ENCODE data around the gene MFSD6L. TPM values are rescaled to one million over a fixed set of nuclear protein-coding genes. Genes with fewer than 3 reads are reported as not detected.

The MFSD6L gene
- total RNA-seq, 1 experiment from 2014 or later, result 2.1 TPM

DNA sequence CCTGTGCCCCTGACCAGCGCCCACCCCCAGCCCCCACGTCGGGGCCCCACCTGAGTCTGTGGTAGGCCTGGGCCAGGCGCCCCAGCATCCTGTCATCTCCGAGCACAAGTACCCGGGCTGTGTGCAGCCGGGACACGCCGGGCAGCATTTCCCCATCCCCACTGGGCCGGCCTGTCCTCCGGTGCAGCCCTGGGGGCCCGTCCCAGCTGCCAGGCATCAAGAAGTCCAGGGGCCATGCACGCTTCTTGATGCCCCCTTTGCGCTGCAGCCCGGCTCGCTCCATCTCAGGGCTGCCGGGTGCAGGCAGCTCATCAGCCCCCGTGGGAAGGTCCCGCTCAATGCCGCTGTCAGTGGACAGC lies 29.3 kb upstream of the MFSD6L start:
- Histone ChIP-seq H2BK20ac (ENCODE audit: low read depth, low read length, poor library complexity, severe bottlenecking) (no peak overlapping the region), H3K9ac (ENCODE audit: extremely low read depth, insufficient read length, low read length) (no peak overlapping the region), H3K56ac (ENCODE audit: insufficient read length, low read depth, low read length) (no peak overlapping the region), H3K18ac (ENCODE audit: insufficient read length, low read depth, low read length) (no peak overlapping the region), H2BK5ac (ENCODE audit: insufficient read length, low read length) (no peak overlapping the region), H4K20me1 (ENCODE audit: control insufficient read depth, insufficient read depth, insufficient read length) (no peaks in the 10 kb centered on the region), H2BK15ac (ENCODE audit: low read depth, low read length) (no peak overlapping the region), H3K27me3 (ENCODE audit: insufficient read depth, low read length) (no peaks in the 10 kb centered on the region), H3T11ph (ENCODE audit: low read length) (no peak overlapping the region), H3K9me3 (ENCODE audit: control insufficient read depth, low read depth, low read length) (no peaks in the 10 kb centered on the region), H2BK120ac (ENCODE audit: low read depth, low read length, poor library complexity, severe bottlenecking) (no peak overlapping the region), H4K5ac (ENCODE audit: insufficient read length, low read depth, low read length) (no peak overlapping the region), H3K23ac (ENCODE audit: insufficient read length, low read depth, low read length) (no peak overlapping the region), H4K8ac (replicated peaks; ENCODE audit: insufficient read length, low read depth, low read length) (no peak overlapping the region), H3K23me2 (ENCODE audit: insufficient read length, low read depth, low read length, poor library complexity, severe bottlenecking) (no peaks in the 10 kb centered on the region), H3K4me2 (ENCODE audit: insufficient read depth, insufficient read length, low read length) (no peak overlapping the region), H3K14ac (ENCODE audit: insufficient read depth, low read length) (no peak overlapping the region), H3K27ac (ENCODE audit: insufficient read length, low read depth, low read length) (no peak overlapping the region), H2BK12ac (ENCODE audit: insufficient read length, low read depth, low read length) (no peak overlapping the region), H2AK5ac (ENCODE audit: insufficient read length, low read length) (no peak overlapping the region), H2AFZ (ENCODE audit: low read length) (no peak overlapping the region), H3K79me1 (ENCODE audit: insufficient read depth, low read depth, low read length, poor library complexity, severe bottlenecking) (no peaks in the 10 kb centered on the region), H3K79me2 (ENCODE audit: insufficient read depth, low read length) (no peaks in the 10 kb centered on the region), H4K91ac (ENCODE audit: insufficient read length, low read depth, low read length) (no peak overlapping the region), H3K4me1 (ENCODE audit: insufficient read depth, low read length) (no peaks in the 10 kb centered on the region), H3K4ac (ENCODE audit: low read depth, low read length) (no peak overlapping the region)
- H3K4me3 Mint-ChIP-seq, result no peak overlapping the region
- peaks cover 4 to 11% of the 10 kb centered on the region in 2 experiments; a peak in 3 of 4 replicates for H3K4me1 Mint-ChIP-seq
- no peaks in the 10 kb centered on the region; a peak in 1 of 7 replicates for H3K36me3 Mint-ChIP-seq (ENCODE audit: insufficient read depth in 1 of 3, low read depth in 3 of 3)
- H3K27me3 Mint-ChIP-seq (ENCODE audit: low read depth), result peaks cover 7% of the 10 kb centered on the region
- TF ChIP-seq CTCF (conservative IDR thresholded peaks at IDR 0.05), result no peak
- DNase-seq, result no peak
- no peak overlapping the region for H3K27ac Mint-ChIP-seq
- no CpG with 5 or more reads among the region's 20 CpGs for WGBS (ENCODE audit: extremely low coverage, insufficient read length, low lambda C conversion rate)
- peaks cover 3 to 7% of the 10 kb centered on the region in 2 experiments; a peak in 3 of 5 replicates for H3K9me3 Mint-ChIP-seq
